H9 (cell line): Measurements from ENCODE around the gene SLX4IP. TPM values are rescaled to one million over a fixed set of nuclear protein-coding genes. Genes with fewer than 3 reads are reported as not detected.

Source experiments
- DNase-seq: peaks from one replicate; pipeline ENCODE4 v3.0.0-alpha.2; 2017
- H2AFZ ChIP-seq: one replicate; pipeline ENCODE4 v1.6.1; 2013; ENCODE audit warnings: mild to moderate bottlenecking, low read length, control low read depth, moderate library complexity
- H2AK5ac ChIP-seq: 2 replicates; pipeline ENCODE4 v1.6.1; 2013; ENCODE audit warnings: low read length, control low read depth, mixed read lengths; ENCODE audit not compliant: insufficient read length
- H2BK120ac ChIP-seq: one replicate; pipeline ENCODE4 v1.6.1; 2013; ENCODE audit warnings: low read depth, mild to moderate bottlenecking, low read length, control low read depth, inconsistent platforms; ENCODE audit not compliant: poor library complexity, severe bottlenecking
- H2BK12ac ChIP-seq: 2 replicates; pipeline ENCODE4 v1.6.1; 2013; ENCODE audit warnings: low read length, control low read depth, mixed read lengths, low read depth; ENCODE audit not compliant: insufficient read length
- H2BK15ac ChIP-seq: 2 replicates; pipeline ENCODE4 v1.6.1; 2013; ENCODE audit warnings: low read depth, low read length, control low read depth
- H2BK20ac ChIP-seq: one replicate; pipeline ENCODE4 v1.6.1; 2013; ENCODE audit warnings: low read depth, mild to moderate bottlenecking, low read length, control low read depth, inconsistent platforms; ENCODE audit not compliant: poor library complexity, severe bottlenecking
- H2BK5ac ChIP-seq: 2 replicates; pipeline ENCODE4 v1.6.1; 2013; ENCODE audit warnings: low read length, control low read depth, mixed read lengths; ENCODE audit not compliant: insufficient read length
- H3K14ac ChIP-seq: 2 replicates; pipeline ENCODE4 v1.6.1; 2013; ENCODE audit warnings: low read length, control low read depth; ENCODE audit not compliant: insufficient read depth
- H3K18ac ChIP-seq: 2 replicates; pipeline ENCODE4 v1.6.1; 2013; ENCODE audit warnings: low read depth, mild to moderate bottlenecking, mixed read lengths, low read length, control low read depth; ENCODE audit not compliant: insufficient read length
- H3K23ac ChIP-seq: 2 replicates; pipeline ENCODE4 v1.6.1; 2013; ENCODE audit warnings: low read length, control low read depth, mixed read lengths, low read depth; ENCODE audit not compliant: insufficient read length
- H3K23me2 ChIP-seq: 2 replicates; pipeline ENCODE4 v1.6.1; 2013; ENCODE audit warnings: low read depth, mild to moderate bottlenecking, mixed read lengths, low read length, control low read depth; ENCODE audit not compliant: insufficient read length, poor library complexity, severe bottlenecking
- H3K27ac ChIP-seq: 2 replicates; pipeline ENCODE4 v1.5.1; 2013; ENCODE audit warnings: low read length, control low read depth, mixed read lengths, low read depth; ENCODE audit not compliant: insufficient read length
- H3K27me3 ChIP-seq: 2 replicates; pipeline ENCODE4 v1.6.1; 2013; ENCODE audit warnings: low read length, control low read depth, inconsistent platforms; ENCODE audit not compliant: insufficient read depth
- H3K4ac ChIP-seq: 2 replicates; pipeline ENCODE4 v1.6.1; 2013; ENCODE audit warnings: low read depth, mild to moderate bottlenecking, control low read depth, inconsistent platforms, low read length, moderate library complexity
- H3K4me1 ChIP-seq: 2 replicates; pipeline ENCODE4 v1.6.1; 2013; ENCODE audit warnings: low read length, control low read depth, inconsistent platforms; ENCODE audit not compliant: insufficient read depth
- H3K4me2 ChIP-seq: 2 replicates; pipeline ENCODE4 v1.6.1; 2013; ENCODE audit warnings: low read length, control low read depth, mixed read lengths; ENCODE audit not compliant: insufficient read length, insufficient read depth
- H3K56ac ChIP-seq: 2 replicates; pipeline ENCODE4 v1.6.1; 2013; ENCODE audit warnings: low read depth, mild to moderate bottlenecking, mixed read lengths, low read length, control low read depth; ENCODE audit not compliant: insufficient read length
- H3K79me1 ChIP-seq: 2 replicates; pipeline ENCODE4 v1.6.1; 2013; ENCODE audit warnings: low read depth, mild to moderate bottlenecking, moderate library complexity, low read length, control low read depth, inconsistent platforms; ENCODE audit not compliant: insufficient read depth, poor library complexity, severe bottlenecking
- H3K79me2 ChIP-seq: 2 replicates; pipeline ENCODE4 v1.6.1; 2013; ENCODE audit warnings: low read length, control low read depth, inconsistent platforms; ENCODE audit not compliant: insufficient read depth
- H3K9ac ChIP-seq: 2 replicates; pipeline ENCODE4 v1.6.1; 2013; ENCODE audit warnings: low read length, control low read depth, mixed read lengths; ENCODE audit not compliant: insufficient read length; ENCODE audit errors: extremely low read depth
- H3K9me3 ChIP-seq: one replicate; pipeline ENCODE4 v1.6.1; 2013; ENCODE audit warnings: low read depth, low read length, inconsistent platforms; ENCODE audit not compliant: control insufficient read depth
- H3T11ph ChIP-seq: one replicate; pipeline ENCODE4 v1.6.1; 2013; ENCODE audit warnings: mild to moderate bottlenecking, low read length, control low read depth, inconsistent platforms
- H4K20me1 ChIP-seq: one replicate; pipeline ENCODE4 v1.6.1; 2013; ENCODE audit not compliant: control insufficient read depth, insufficient read length, insufficient read depth
- H4K5ac ChIP-seq: 2 replicates; pipeline ENCODE4 v1.6.1; 2013; ENCODE audit warnings: low read depth, mild to moderate bottlenecking, mixed read lengths, low read length, control low read depth; ENCODE audit not compliant: insufficient read length
- H4K8ac ChIP-seq: replicated peaks from 2 replicates; pipeline ENCODE4 v1.6.1; 2013; ENCODE audit warnings: low read length, control low read depth, mixed read lengths, low read depth; ENCODE audit not compliant: insufficient read length
- H4K91ac ChIP-seq: 2 replicates; pipeline ENCODE4 v1.6.1; 2013; ENCODE audit warnings: low read depth, mild to moderate bottlenecking, moderate library complexity, mixed read lengths, low read length, control low read depth; ENCODE audit not compliant: insufficient read length
- H3K27ac Mint-ChIP-seq, 3 experiments: 2 replicates in 2 of 3; 3 replicates in 1 of 3; pipeline ENCODE4 v1.8.0; 2020 to 2021; ENCODE audit warnings: mixed read lengths in 3 of 3, mild to moderate bottlenecking in 1 of 3, moderate library complexity in 1 of 3
- H3K27me3 Mint-ChIP-seq: 2 replicates; pipeline ENCODE4 v1.8.0; 2021; ENCODE audit warnings: low read depth, mild to moderate bottlenecking, moderate library complexity, mixed read lengths
- H3K36me3 Mint-ChIP-seq, 3 experiments: 2 replicates in 2 of 3; 3 replicates in 1 of 3; pipeline ENCODE4 v1.8.0; 2020 to 2021; ENCODE audit warnings: low read depth in 3 of 3, mixed read lengths in 3 of 3; ENCODE audit not compliant: insufficient read depth in 1 of 3
- H3K4me1 Mint-ChIP-seq, 2 experiments: 2 replicates each; pipeline ENCODE4 v1.8.0; 2020; ENCODE audit warnings: mixed read lengths in 2 of 2
- H3K4me3 Mint-ChIP-seq, 2 experiments: 2 replicates in 1 of 2; 3 replicates in 1 of 2; pipeline ENCODE4 v1.8.0; 2020 to 2021; ENCODE audit warnings: mild to moderate bottlenecking in 2 of 2, mixed read lengths in 2 of 2, moderate library complexity in 1 of 2
- H3K9me3 Mint-ChIP-seq, 2 experiments: 2 replicates in 1 of 2; 3 replicates in 1 of 2; pipeline ENCODE4 v1.8.0; 2020; ENCODE audit warnings: mild to moderate bottlenecking in 2 of 2, mixed read lengths in 2 of 2, moderate library complexity in 1 of 2
- WGBS: extraction: QIAGEN DNeasy Blood & Tissue Kit; methylation state at CpG from one replicate; pipeline ENCODE4 v1.1.7; 2013; ENCODE audit warnings: missing lambda C conversion rate, low lambda C conversion rate, mixed read lengths; ENCODE audit not compliant: insufficient read length; ENCODE audit errors: extremely low coverage; 5-methylcytosine and 5-hydroxymethylcytosine counted together
- total RNA-seq: library from RNA; stranded (reverse); gene quantifications from 2 replicates; pipeline ENCODE4 v1.2.1, GENCODE V29; 2021
- TF ChIP-seq, protein P1 (sequence below): fragments of 200-600 bp; sonication (generic); conservative IDR thresholded peaks from 3 replicates; pipeline ENCODE4 v1.8.0; 2021; ENCODE audit warnings: antibody characterized with exemption, mild to moderate bottlenecking

SLX4IP gene
- total RNA-seq, 1 experiment from 2014 or later: 7.9 TPM

DNA sequence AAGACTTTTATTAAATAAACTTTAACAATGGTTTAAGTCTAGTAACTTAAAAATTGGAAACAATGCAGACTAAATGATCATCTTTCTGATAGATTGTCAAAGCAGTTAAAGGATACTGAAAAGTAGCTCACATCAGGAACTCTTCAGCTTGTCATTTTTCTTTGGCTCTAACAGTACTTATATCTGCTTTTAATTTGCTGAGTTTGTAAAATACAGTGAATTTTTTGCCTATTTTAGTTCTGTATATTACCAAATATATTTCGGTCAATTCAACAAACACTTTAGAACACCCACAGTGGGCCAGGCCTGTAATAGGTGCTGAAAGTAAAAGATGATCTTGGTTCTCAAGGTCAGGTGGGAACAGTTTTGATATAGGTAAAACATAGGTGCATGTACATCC is 23.4 kb upstream of the SLX4IP start:
- H3K23me2 ChIP-seq: no peaks in the 10 kb centered on the region
- no peak overlapping the region for H3K4ac ChIP-seq
- no peak overlapping the region for H3K56ac ChIP-seq
- no peak overlapping the region for H3K14ac ChIP-seq
- no peak overlapping the region for H4K91ac ChIP-seq
- H3K9me3 ChIP-seq: no peaks in the 10 kb centered on the region
- H4K8ac ChIP-seq: no peak overlapping the region
- no peak overlapping the region for H2BK20ac ChIP-seq
- no peak overlapping the region for H3K4me2 ChIP-seq
- H2BK5ac ChIP-seq: no peak overlapping the region
- no CpG with 5 or more reads among the region's 1 CpG for WGBS
- H3K18ac ChIP-seq: no peak overlapping the region
- no peak overlapping the region for H2BK12ac ChIP-seq
- no peak overlapping the region for H2AK5ac ChIP-seq
- TF ChIP-seq, protein P1, sequence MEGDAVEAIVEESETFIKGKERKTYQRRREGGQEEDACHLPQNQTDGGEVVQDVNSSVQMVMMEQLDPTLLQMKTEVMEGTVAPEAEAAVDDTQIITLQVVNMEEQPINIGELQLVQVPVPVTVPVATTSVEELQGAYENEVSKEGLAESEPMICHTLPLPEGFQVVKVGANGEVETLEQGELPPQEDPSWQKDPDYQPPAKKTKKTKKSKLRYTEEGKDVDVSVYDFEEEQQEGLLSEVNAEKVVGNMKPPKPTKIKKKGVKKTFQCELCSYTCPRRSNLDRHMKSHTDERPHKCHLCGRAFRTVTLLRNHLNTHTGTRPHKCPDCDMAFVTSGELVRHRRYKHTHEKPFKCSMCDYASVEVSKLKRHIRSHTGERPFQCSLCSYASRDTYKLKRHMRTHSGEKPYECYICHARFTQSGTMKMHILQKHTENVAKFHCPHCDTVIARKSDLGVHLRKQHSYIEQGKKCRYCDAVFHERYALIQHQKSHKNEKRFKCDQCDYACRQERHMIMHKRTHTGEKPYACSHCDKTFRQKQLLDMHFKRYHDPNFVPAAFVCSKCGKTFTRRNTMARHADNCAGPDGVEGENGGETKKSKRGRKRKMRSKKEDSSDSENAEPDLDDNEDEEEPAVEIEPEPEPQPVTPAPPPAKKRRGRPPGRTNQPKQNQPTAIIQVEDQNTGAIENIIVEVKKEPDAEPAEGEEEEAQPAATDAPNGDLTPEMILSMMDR: no peak
- no peak overlapping the region for H3K9ac ChIP-seq
- H3K4me1 Mint-ChIP-seq: peaks cover 15 to 17% of the 10 kb centered on the region in 2 experiments
- no peak overlapping the region for H2BK120ac ChIP-seq
- H3K27ac ChIP-seq: no peak overlapping the region
- no peaks in the 10 kb centered on the region for H3K27me3 Mint-ChIP-seq
- H3K9me3 Mint-ChIP-seq: no peaks in the 10 kb centered on the region
- DNase-seq: no peak
- no peaks in the 10 kb centered on the region for H3K4me1 ChIP-seq
- no peak overlapping the region for H3K4me3 Mint-ChIP-seq
- H3K23ac ChIP-seq: no peak overlapping the region
- no peaks in the 10 kb centered on the region for H4K20me1 ChIP-seq
- no peaks in the 10 kb centered on the region for H3K79me2 ChIP-seq
- no peaks in the 10 kb centered on the region for H3K79me1 ChIP-seq
- no peak overlapping the region for H4K5ac ChIP-seq
- H3K36me3 Mint-ChIP-seq: peaks cover 2 to 16% (median 7%) of the 10 kb centered on the region in 3 experiments; a peak in 5 of 7 replicates
- no peak overlapping the region for H2BK15ac ChIP-seq
- no peaks in the 10 kb centered on the region for H3K27me3 ChIP-seq
- H3K27ac Mint-ChIP-seq: no peak overlapping the region
- H2AFZ ChIP-seq: no peak overlapping the region
- H3T11ph ChIP-seq: no peak overlapping the region
